ENCODE measurements around the gene ACOT7.

ACOT7 gene

GRCh38 chr1:6329851-6330250, 63.7 kb downstream of the ACOT7 start:
- Histone ChIP-seq H3K36me3 (ENCODE audit: control insufficient read depth in 1 of 2, insufficient read depth in 2 of 2, low read length in 2 of 2) (peaks cover 6 to 32% of the 10 kb centered on the region in 2 donors), H3K4me3 (ENCODE audit: low read depth in 1 of 2, low read length in 2 of 2) (no peak overlapping the region), H3K27ac (ENCODE audit: low read depth, low read length) (no peak overlapping the region), H3K9me3 (ENCODE audit: control insufficient read depth in 1 of 2, low read length in 2 of 2) (no peaks in the 10 kb centered on the region), H3K4me1 (ENCODE audit: control insufficient read depth in 1 of 2, insufficient read depth in 2 of 2, low read length in 2 of 2) (peaks cover 0 to 7% of the 10 kb centered on the region in 2 donors), H3K27me3 (ENCODE audit: control insufficient read depth in 1 of 2, insufficient read depth in 2 of 2, low read length in 2 of 2) (no peaks in the 10 kb centered on the region), H3K9ac (ENCODE audit: low read depth in 1 of 2, low read length in 2 of 2) (no peak overlapping the region)

GRCh38 chr1:6329396-6329795, 64.2 kb downstream of the ACOT7 start:
- H3K27me3 ChIP-seq (ENCODE audit: control insufficient read depth in 1 of 2, insufficient read depth in 2 of 2, low read length in 2 of 2): no peaks in the 10 kb centered on the region
- no peak overlapping the region for H3K27ac ChIP-seq (ENCODE audit: low read depth, low read length)
- no peak overlapping the region for H3K9ac ChIP-seq (ENCODE audit: low read depth in 1 of 2, low read length in 2 of 2)
- H3K36me3 ChIP-seq (ENCODE audit: control insufficient read depth in 1 of 2, insufficient read depth in 2 of 2, low read length in 2 of 2): peaks cover 6 to 34% of the 10 kb centered on the region in 2 donors
- H3K4me3 ChIP-seq (ENCODE audit: low read depth in 1 of 2, low read length in 2 of 2): no peak overlapping the region
- no peaks in the 10 kb centered on the region for H3K9me3 ChIP-seq (ENCODE audit: control insufficient read depth in 1 of 2, low read length in 2 of 2)
- H3K4me1 ChIP-seq (ENCODE audit: control insufficient read depth in 1 of 2, insufficient read depth in 2 of 2, low read length in 2 of 2): peaks cover 0 to 7% of the 10 kb centered on the region in 2 donors

GRCh38 chr1:6328696-6329095, 64.9 kb downstream of the ACOT7 start:
- Histone ChIP-seq H3K27me3 (ENCODE audit: control insufficient read depth in 1 of 2, insufficient read depth in 2 of 2, low read length in 2 of 2) (no peaks in the 10 kb centered on the region), H3K9me3 (ENCODE audit: control insufficient read depth in 1 of 2, low read length in 2 of 2) (no peaks in the 10 kb centered on the region), H3K27ac (ENCODE audit: low read depth, low read length) (no peak overlapping the region), H3K9ac (ENCODE audit: low read depth in 1 of 2, low read length in 2 of 2) (no peak overlapping the region), H3K36me3 (ENCODE audit: control insufficient read depth in 1 of 2, insufficient read depth in 2 of 2, low read length in 2 of 2) (peaks cover 6 to 34% of the 10 kb centered on the region in 2 donors), H3K4me1 (ENCODE audit: control insufficient read depth in 1 of 2, insufficient read depth in 2 of 2, low read length in 2 of 2) (peaks cover 0 to 7% of the 10 kb centered on the region in 2 donors), H3K4me3 (ENCODE audit: low read depth in 1 of 2, low read length in 2 of 2) (no peak overlapping the region)

- H3K36me3 ChIP-seq (ENCODE audit: control insufficient read depth in 1 of 2, insufficient read depth in 2 of 2, low read length in 2 of 2): peaks cover 6 to 30% of the 10 kb centered on the region in 2 donors
- H3K27me3 ChIP-seq (ENCODE audit: control insufficient read depth in 1 of 2, insufficient read depth in 2 of 2, low read length in 2 of 2): no peaks in the 10 kb centered on the region
- H3K4me1 ChIP-seq (ENCODE audit: control insufficient read depth in 1 of 2, insufficient read depth in 2 of 2, low read length in 2 of 2): peaks cover 0 to 7% of the 10 kb centered on the region in 2 donors
- H3K4me3 ChIP-seq (ENCODE audit: low read depth in 1 of 2, low read length in 2 of 2): no peak overlapping the region
- H3K9ac ChIP-seq (ENCODE audit: low read depth in 1 of 2, low read length in 2 of 2): no peak overlapping the region
- no peak overlapping the region for H3K27ac ChIP-seq (ENCODE audit: low read depth, low read length)
- H3K9me3 ChIP-seq (ENCODE audit: control insufficient read depth in 1 of 2, low read length in 2 of 2): no peaks in the 10 kb centered on the region
These were observed 65.5 kb downstream of the ACOT7 start for GRCh38 chr1:6328091-6328490.

GRCh38 chr1:6325482-6325881, 68.1 kb downstream of the ACOT7 start:
- Histone ChIP-seq H3K36me3 (ENCODE audit: control insufficient read depth in 1 of 2, insufficient read depth in 2 of 2, low read length in 2 of 2) (peaks cover 6 to 29% of the 10 kb centered on the region in 2 donors), H3K9ac (ENCODE audit: low read depth in 1 of 2, low read length in 2 of 2) (no peak overlapping the region), H3K27ac (ENCODE audit: low read depth, low read length) (no peak overlapping the region), H3K27me3 (ENCODE audit: control insufficient read depth in 1 of 2, insufficient read depth in 2 of 2, low read length in 2 of 2) (no peaks in the 10 kb centered on the region), H3K4me1 (ENCODE audit: control insufficient read depth in 1 of 2, insufficient read depth in 2 of 2, low read length in 2 of 2) (peaks cover 0 to 4% of the 10 kb centered on the region in 2 donors), H3K4me3 (ENCODE audit: low read depth in 1 of 2, low read length in 2 of 2) (no peak overlapping the region), H3K9me3 (ENCODE audit: control insufficient read depth in 1 of 2, low read length in 2 of 2) (no peaks in the 10 kb centered on the region)

- no peak overlapping the region for H3K4me3 ChIP-seq (ENCODE audit: low read depth in 1 of 2, low read length in 2 of 2)
- H3K9me3 ChIP-seq (ENCODE audit: control insufficient read depth in 1 of 2, low read length in 2 of 2): no peaks in the 10 kb centered on the region
- H3K4me1 ChIP-seq (ENCODE audit: control insufficient read depth in 1 of 2, insufficient read depth in 2 of 2, low read length in 2 of 2): no peaks in the 10 kb centered on the region
- peaks cover 9 to 40% of the 10 kb centered on the region in 2 donors for H3K36me3 ChIP-seq (ENCODE audit: control insufficient read depth in 1 of 2, insufficient read depth in 2 of 2, low read length in 2 of 2)
- no peak overlapping the region for H3K27ac ChIP-seq (ENCODE audit: low read depth, low read length)
- H3K9ac ChIP-seq (ENCODE audit: low read depth in 1 of 2, low read length in 2 of 2): no peak overlapping the region
- H3K27me3 ChIP-seq (ENCODE audit: control insufficient read depth in 1 of 2, insufficient read depth in 2 of 2, low read length in 2 of 2): no peaks in the 10 kb centered on the region
These were observed 71.4 kb downstream of the ACOT7 start for GRCh38 chr1:6322161-6322560.

- Histone ChIP-seq H3K27me3 (ENCODE audit: control insufficient read depth in 1 of 2, insufficient read depth in 2 of 2, low read length in 2 of 2) (no peaks in the 10 kb centered on the region), H3K27ac (ENCODE audit: low read depth, low read length) (no peak overlapping the region), H3K4me1 (ENCODE audit: control insufficient read depth in 1 of 2, insufficient read depth in 2 of 2, low read length in 2 of 2) (no peaks in the 10 kb centered on the region), H3K4me3 (ENCODE audit: low read depth in 1 of 2, low read length in 2 of 2) (no peak overlapping the region), H3K9ac (ENCODE audit: low read depth in 1 of 2, low read length in 2 of 2) (no peak overlapping the region), H3K9me3 (ENCODE audit: control insufficient read depth in 1 of 2, low read length in 2 of 2) (no peaks in the 10 kb centered on the region), H3K36me3 (ENCODE audit: control insufficient read depth in 1 of 2, insufficient read depth in 2 of 2, low read length in 2 of 2) (peaks cover 13 to 39% of the 10 kb centered on the region in 2 donors)
These were observed 72.4 kb downstream of the ACOT7 start for GRCh38 chr1:6321205-6321604.

- Histone ChIP-seq H3K4me1 (ENCODE audit: control insufficient read depth in 1 of 2, insufficient read depth in 2 of 2, low read length in 2 of 2) (no peaks in the 10 kb centered on the region), H3K4me3 (ENCODE audit: low read depth in 1 of 2, low read length in 2 of 2) (no peak overlapping the region), H3K27me3 (ENCODE audit: control insufficient read depth in 1 of 2, insufficient read depth in 2 of 2, low read length in 2 of 2) (no peaks in the 10 kb centered on the region), H3K36me3 (ENCODE audit: control insufficient read depth in 1 of 2, insufficient read depth in 2 of 2, low read length in 2 of 2) (peaks cover 8 to 47% of the 10 kb centered on the region in 2 donors), H3K9ac (ENCODE audit: low read depth in 1 of 2, low read length in 2 of 2) (no peak overlapping the region), H3K9me3 (ENCODE audit: control insufficient read depth in 1 of 2, low read length in 2 of 2) (no peaks in the 10 kb centered on the region), H3K27ac (ENCODE audit: low read depth, low read length) (no peak overlapping the region)
These were observed 76.3 kb downstream of the ACOT7 start for GRCh38 chr1:6317098-6317760.

GRCh38 chr1:6316240-6317097, 77.1 kb downstream of the ACOT7 start:
- no peaks in the 10 kb centered on the region for H3K27me3 ChIP-seq (ENCODE audit: control insufficient read depth in 1 of 2, insufficient read depth in 2 of 2, low read length in 2 of 2)
- H3K36me3 ChIP-seq (ENCODE audit: control insufficient read depth in 1 of 2, insufficient read depth in 2 of 2, low read length in 2 of 2): peaks cover 8 to 52% of the 10 kb centered on the region in 2 donors
- H3K27ac ChIP-seq (ENCODE audit: low read depth, low read length): no peak overlapping the region
- H3K4me3 ChIP-seq (ENCODE audit: low read depth in 1 of 2, low read length in 2 of 2): no peak overlapping the region
- no peak overlapping the region for H3K9ac ChIP-seq (ENCODE audit: low read depth in 1 of 2, low read length in 2 of 2)
- no peaks in the 10 kb centered on the region for H3K9me3 ChIP-seq (ENCODE audit: control insufficient read depth in 1 of 2, low read length in 2 of 2)
- H3K4me1 ChIP-seq (ENCODE audit: control insufficient read depth in 1 of 2, insufficient read depth in 2 of 2, low read length in 2 of 2): no peaks in the 10 kb centered on the region

GRCh38 chr1:6314503-6314902, 79.1 kb downstream of the ACOT7 start:
- no peaks in the 10 kb centered on the region for H3K4me1 ChIP-seq (ENCODE audit: control insufficient read depth in 1 of 2, insufficient read depth in 2 of 2, low read length in 2 of 2)
- no peaks in the 10 kb centered on the region for H3K27me3 ChIP-seq (ENCODE audit: control insufficient read depth in 1 of 2, insufficient read depth in 2 of 2, low read length in 2 of 2)
- H3K4me3 ChIP-seq (ENCODE audit: low read depth in 1 of 2, low read length in 2 of 2): no peak overlapping the region
- H3K36me3 ChIP-seq (ENCODE audit: control insufficient read depth in 1 of 2, insufficient read depth in 2 of 2, low read length in 2 of 2): peaks cover 8 to 42% of the 10 kb centered on the region in 2 donors
- no peak overlapping the region for H3K27ac ChIP-seq (ENCODE audit: low read depth, low read length)
- H3K9me3 ChIP-seq (ENCODE audit: control insufficient read depth in 1 of 2, low read length in 2 of 2): no peaks in the 10 kb centered on the region
- no peak overlapping the region for H3K9ac ChIP-seq (ENCODE audit: low read depth in 1 of 2, low read length in 2 of 2)

Data from duodenal mucosa (tissue), 2 donors.